ENCODE results near the gene KLHL34.

Gene KLHL34

GRCh38 chrX:21606002-21606401, 52.1 kb downstream of the KLHL34 start:
- no peak for TF ChIP-seq CTCF (IDR thresholded peaks at IDR 0.05; ENCODE audit: low read length, missing control alignments)
- DNase-seq (ENCODE audit: low read depth) = no peak
- H3K4me3 ChIP-seq (replicated peaks; ENCODE audit: low read depth, low read length) = no peak overlapping the region

Measured in fibroblast of pulmonary artery (primary cell).